ENCODE data around the gene RNF214. TPM values are rescaled to one million over a fixed set of nuclear protein-coding genes. Genes with fewer than 3 reads are reported as not detected.
A peak's percentile ranks its signal among the peaks of the same experiment; 100 is the strongest.
"Not testable (repeated sequence)": the region's sequence is repeated elsewhere in the genome, so short reads cannot be mapped to it uniquely, and the experiment has no call there.

RNF214 gene
- total and polyA plus RNA-seq, 4 donors = 10.9 to 32.7 (median 21.9) TPM

GRCh38 chr11:117201658-117202305, 30.7 kb upstream of the RNF214 start:
- WGBS, 2 donors = 1 to 6% methylated on average over 13 to 14 of the region's 14 CpGs
- no peaks in the 10 kb centered on the region for H3K9me3 ChIP-seq (ENCODE audit: control insufficient read depth, low read length)
- peak overlapping the region; percentile 38 to 98 for H3K4me3 ChIP-seq (ENCODE audit: low read length in 2 of 2)
- DNase-seq = peak in 1 of 2 donors; percentile 59
- H3K4me1 ChIP-seq (ENCODE audit: control insufficient read depth in 1 of 2, insufficient read depth in 2 of 2, low read length in 2 of 2) = no peaks in the 10 kb centered on the region
- no peaks in the 10 kb centered on the region for H3K27me3 ChIP-seq (ENCODE audit: control insufficient read depth in 1 of 2, insufficient read depth in 2 of 2, low read length in 1 of 2)
- intact Hi-C loops (cut with DNase I) = no loop called here
- H3K27ac ChIP-seq (ENCODE audit: low read depth in 1 of 2, low read length in 2 of 2) = peak overlapping the region; percentile 62 to 94
- ATAC-seq (ENCODE audit: low FRiP score) = no peak
- H3K36me3 ChIP-seq (ENCODE audit: control insufficient read depth in 1 of 2, insufficient read depth in 2 of 2, low read length in 1 of 2) = peaks cover 0 to 21% of the 10 kb centered on the region in 2 donors

DNA sequence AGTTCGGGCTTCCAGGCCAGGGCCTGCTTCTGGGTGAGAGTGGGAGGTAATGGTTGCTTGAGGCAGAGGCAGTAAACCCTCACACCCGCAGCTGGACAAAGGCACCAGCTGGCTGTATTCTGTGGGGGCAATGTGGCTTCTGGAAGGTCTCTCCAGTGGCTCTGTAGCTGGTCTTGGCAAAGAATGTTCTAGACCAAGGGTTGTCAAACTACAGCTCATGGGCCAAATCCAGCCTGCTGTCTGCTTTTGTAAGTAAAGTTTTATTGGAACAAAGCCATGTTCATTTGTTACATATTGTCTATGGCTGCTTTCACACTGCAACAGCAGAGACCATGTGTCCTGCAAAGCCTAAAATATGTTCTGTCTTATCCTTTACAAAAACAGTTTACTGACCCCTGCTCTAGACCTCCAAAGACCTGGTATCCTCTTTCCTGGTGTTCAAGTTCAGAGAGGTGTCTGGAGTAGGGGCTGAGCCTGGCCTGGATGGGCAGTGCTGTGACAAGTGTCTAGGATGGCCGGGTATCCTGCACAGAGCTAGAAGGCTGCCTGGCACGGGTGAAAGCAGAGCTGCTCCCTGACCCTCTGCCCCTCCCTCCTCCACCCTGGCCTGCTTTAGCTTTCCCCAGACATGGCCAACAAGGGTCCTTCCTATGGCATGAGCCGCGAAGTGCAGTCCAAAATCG, 29.9 kb upstream of the RNF214 start:
- Histone ChIP-seq H3K9me3 (ENCODE audit: control insufficient read depth, low read length) (no peaks in the 10 kb centered on the region), H3K36me3 (ENCODE audit: control insufficient read depth in 1 of 2, insufficient read depth in 2 of 2, low read length in 1 of 2) (peaks cover 0 to 21% of the 10 kb centered on the region in 2 donors), H3K27ac (ENCODE audit: low read depth in 1 of 2, low read length in 2 of 2) (peak overlapping the region; percentile 62 to 94), H3K27me3 (ENCODE audit: control insufficient read depth in 1 of 2, insufficient read depth in 2 of 2, low read length in 1 of 2) (no peaks in the 10 kb centered on the region), H3K4me1 (ENCODE audit: control insufficient read depth in 1 of 2, insufficient read depth in 2 of 2, low read length in 2 of 2) (no peaks in the 10 kb centered on the region), H3K4me3 (ENCODE audit: low read length in 2 of 2) (peak overlapping the region; percentile 38 to 98)
- DNase-seq (no peak), ATAC-seq (ENCODE audit: low FRiP score) (no peak)
- intact Hi-C loops (cut with DNase I) = no loop called here
- WGBS, 2 donors = 2 to 8% methylated on average over 7 of the region's 7 CpGs

DNA sequence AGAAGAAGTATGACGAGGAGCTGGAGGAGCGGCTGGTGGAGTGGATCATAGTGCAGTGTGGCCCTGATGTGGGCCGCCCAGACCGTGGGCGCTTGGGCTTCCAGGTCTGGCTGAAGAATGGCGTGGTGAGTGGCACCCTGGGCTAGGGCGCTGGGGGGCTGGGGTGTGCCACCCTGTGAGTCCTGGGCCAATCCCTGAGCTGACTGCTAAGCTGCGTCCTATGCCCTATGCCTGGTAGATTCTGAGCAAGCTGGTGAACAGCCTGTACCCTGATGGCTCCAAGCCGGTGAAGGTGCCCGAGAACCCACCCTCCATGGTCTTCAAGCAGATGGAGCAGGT, 29.4 kb upstream of the RNF214 start:
- Histone ChIP-seq H3K27ac (ENCODE audit: low read depth in 1 of 2, low read length in 2 of 2) (peak overlapping the region; percentile 20 to 62), H3K9me3 (ENCODE audit: control insufficient read depth, low read length) (no peaks in the 10 kb centered on the region), H3K27me3 (ENCODE audit: control insufficient read depth in 1 of 2, insufficient read depth in 2 of 2, low read length in 1 of 2) (no peaks in the 10 kb centered on the region), H3K36me3 (ENCODE audit: control insufficient read depth in 1 of 2, insufficient read depth in 2 of 2, low read length in 1 of 2) (peaks cover 0 to 21% of the 10 kb centered on the region in 2 donors), H3K4me3 (ENCODE audit: low read length in 2 of 2) (peak overlapping the region; percentile 38 to 98), H3K4me1 (ENCODE audit: control insufficient read depth in 1 of 2, insufficient read depth in 2 of 2, low read length in 2 of 2) (no peaks in the 10 kb centered on the region)
- ATAC-seq (ENCODE audit: low FRiP score) (no peak), DNase-seq (peak in 1 of 2 donors; percentile 50)
- WGBS, 2 donors = 11 to 16% methylated on average over 8 to 10 of the region's 10 CpGs
- intact Hi-C loops (cut with DNase I) = no loop called here

DNA sequence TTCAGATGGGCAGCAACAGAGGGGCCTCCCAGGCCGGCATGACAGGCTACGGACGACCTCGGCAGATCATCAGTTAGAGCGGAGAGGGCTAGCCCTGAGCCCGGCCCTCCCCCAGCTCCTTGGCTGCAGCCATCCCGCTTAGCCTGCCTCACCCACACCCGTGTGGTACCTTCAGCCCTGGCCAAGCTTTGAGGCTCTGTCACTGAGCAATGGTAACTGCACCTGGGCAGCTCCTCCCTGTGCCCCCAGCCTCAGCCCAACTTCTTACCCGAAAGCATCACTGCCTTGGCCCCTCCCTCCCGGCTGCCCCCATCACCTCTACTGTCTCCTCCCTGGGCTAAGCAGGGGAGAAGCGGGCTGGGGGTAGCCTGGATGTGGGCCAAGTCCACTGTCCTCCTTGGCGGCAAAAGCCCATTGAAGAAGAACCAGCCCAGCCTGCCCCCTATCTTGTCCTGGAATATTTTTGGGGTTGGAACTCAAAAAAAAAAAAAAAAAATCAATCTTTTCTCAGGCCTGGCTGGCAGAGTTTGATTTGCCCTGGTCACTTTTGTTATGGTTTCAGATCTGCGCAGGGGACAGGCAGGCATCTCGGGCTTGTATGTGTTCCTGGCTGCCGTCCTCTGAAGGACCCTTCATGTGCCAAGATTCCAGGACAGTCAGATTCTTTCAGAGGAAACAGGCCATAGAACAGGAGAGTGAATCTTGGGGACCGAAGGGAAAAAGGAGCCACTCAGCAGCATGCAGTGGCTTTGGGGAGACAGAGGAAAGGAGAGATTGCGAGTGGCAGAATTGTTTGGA, 28.0 kb upstream of the RNF214 start:
- intact Hi-C loops (cut with DNase I) = loop anchor here in 1 of 2 donors (5.0 kb wide), 1 partner anchor 72 kb away; no protein-coding TSS in a partner anchor

DNA sequence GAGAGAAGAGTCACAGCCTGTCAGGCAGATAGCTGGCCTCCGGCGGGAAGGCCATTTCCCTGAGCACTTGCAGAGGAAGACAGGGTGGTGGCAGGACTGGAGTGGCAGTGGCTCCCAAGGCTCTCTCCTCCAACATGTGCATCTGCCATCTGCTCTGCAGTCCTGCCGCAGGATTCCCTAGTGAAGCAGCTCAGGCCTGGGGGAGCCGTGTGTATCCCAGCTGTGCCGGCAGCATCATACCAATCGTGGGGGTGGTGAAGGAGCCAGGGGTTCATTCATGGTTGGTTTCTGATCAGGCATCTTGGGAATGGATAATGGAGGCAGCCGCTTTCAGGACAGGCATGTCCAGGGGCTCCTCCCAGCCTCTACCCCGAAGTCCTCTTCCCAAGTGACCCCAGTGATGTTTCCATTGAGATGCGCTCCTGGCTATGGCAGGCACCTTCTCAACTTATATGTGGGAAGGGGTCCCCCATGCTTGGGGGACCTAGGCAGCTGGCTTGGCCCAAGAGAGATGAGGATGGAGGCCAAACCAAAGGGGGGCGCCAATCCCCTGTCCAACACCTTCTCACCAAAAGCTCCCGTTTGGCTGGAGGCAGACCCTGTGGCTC, 27.2 kb upstream of the RNF214 start:
- H3K27ac ChIP-seq (ENCODE audit: low read depth in 1 of 2, low read length in 2 of 2) = peak overlapping the region; percentile 31 to 33
- DNase-seq (no peak), ATAC-seq (ENCODE audit: low FRiP score) (no peak)

More for the DNA sequence above, 28.0 kb upstream of the RNF214 start:
- no peaks in the 10 kb centered on the region for H3K9me3 ChIP-seq (ENCODE audit: control insufficient read depth, low read length)
- H3K27me3 ChIP-seq (ENCODE audit: control insufficient read depth in 1 of 2, insufficient read depth in 2 of 2, low read length in 1 of 2) = no peaks in the 10 kb centered on the region
- H3K27ac ChIP-seq (ENCODE audit: low read depth in 1 of 2, low read length in 2 of 2) = peak overlapping the region; percentile 31 to 62
- ATAC-seq (ENCODE audit: low FRiP score) (no peak), DNase-seq (peak in 1 of 2 donors; percentile 56)
- peaks cover 0 to 21% of the 10 kb centered on the region in 2 donors for H3K36me3 ChIP-seq (ENCODE audit: control insufficient read depth in 1 of 2, insufficient read depth in 2 of 2, low read length in 1 of 2)
- WGBS, 2 donors = 12 to 17% methylated on average over 16 to 17 of the region's 17 CpGs
- H3K4me3 ChIP-seq (ENCODE audit: low read length in 2 of 2) = peak overlapping the region; percentile 23 to 98
- no peaks in the 10 kb centered on the region for H3K4me1 ChIP-seq (ENCODE audit: control insufficient read depth in 1 of 2, insufficient read depth in 2 of 2, low read length in 2 of 2)

GRCh38 chr11:117206111-117206510, 26.4 kb upstream of the RNF214 start:
- H3K27me3 ChIP-seq (ENCODE audit: control insufficient read depth in 1 of 2, insufficient read depth in 2 of 2, low read length in 1 of 2); H3K4me1 ChIP-seq (ENCODE audit: control insufficient read depth in 1 of 2, insufficient read depth in 2 of 2, low read length in 2 of 2); H3K9me3 ChIP-seq (ENCODE audit: control insufficient read depth, low read length); H3K4me3 ChIP-seq (ENCODE audit: low read length in 2 of 2); DNase-seq: not testable (repeated sequence)
- peak overlapping the region in 1 of 2 donors; percentile 8 for H3K27ac ChIP-seq (ENCODE audit: low read depth in 1 of 2, low read length in 2 of 2)
- intact Hi-C loops (cut with DNase I) = loop anchor here in 1 of 2 donors (5.0 kb wide), 1 partner anchor 74 kb away; no protein-coding TSS in a partner anchor
- 31 to 43% methylated on average over 6 to 8 of the region's 8 CpGs for WGBS, 2 donors
- peaks cover 0 to 21% of the 10 kb centered on the region in 2 donors for H3K36me3 ChIP-seq (ENCODE audit: control insufficient read depth in 1 of 2, insufficient read depth in 2 of 2, low read length in 1 of 2)
- peak; percentile 8 for ATAC-seq (ENCODE audit: low FRiP score)

More for the DNA sequence above, 27.2 kb upstream of the RNF214 start:
- Histone ChIP-seq H3K4me3 (ENCODE audit: low read length in 2 of 2) (no peak overlapping the region), H3K36me3 (ENCODE audit: control insufficient read depth in 1 of 2, insufficient read depth in 2 of 2, low read length in 1 of 2) (peaks cover 0 to 21% of the 10 kb centered on the region in 2 donors), H3K4me1 (ENCODE audit: control insufficient read depth in 1 of 2, insufficient read depth in 2 of 2, low read length in 2 of 2) (no peaks in the 10 kb centered on the region), H3K9me3 (ENCODE audit: control insufficient read depth, low read length) (no peaks in the 10 kb centered on the region), H3K27me3 (ENCODE audit: control insufficient read depth in 1 of 2, insufficient read depth in 2 of 2, low read length in 1 of 2) (no peaks in the 10 kb centered on the region)
- intact Hi-C loops (cut with DNase I) = loop anchor here in 1 of 2 donors (5.0 kb wide), 1 partner anchor 73 kb away; no protein-coding TSS in a partner anchor
- WGBS, 2 donors = 54 to 64% methylated on average over 11 of the region's 11 CpGs

DNA sequence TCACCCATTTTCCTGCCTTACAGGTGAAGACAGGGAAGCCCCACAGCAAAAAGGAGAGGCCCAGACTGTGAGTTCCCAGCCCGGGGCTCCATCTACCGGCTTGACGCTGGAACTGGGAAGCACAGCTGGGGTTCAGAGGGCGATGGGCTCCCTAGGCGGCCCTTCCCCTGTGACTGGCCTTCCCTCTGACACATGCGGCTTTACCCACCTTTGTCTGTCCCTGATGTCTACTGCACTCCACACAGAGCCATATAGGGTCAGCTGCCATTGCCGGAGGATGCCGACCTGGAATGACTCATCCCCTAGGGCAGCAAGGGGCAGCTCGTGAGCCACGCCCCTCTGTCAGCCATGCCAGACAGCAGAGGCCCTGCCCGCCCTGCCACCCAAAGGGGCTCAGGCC, 25.6 kb upstream of the RNF214 start:
- not testable (repeated sequence) for H3K27me3 ChIP-seq (ENCODE audit: control insufficient read depth in 1 of 2, insufficient read depth in 2 of 2, low read length in 1 of 2); H3K27ac ChIP-seq (ENCODE audit: low read depth in 1 of 2, low read length in 2 of 2); H3K4me3 ChIP-seq (ENCODE audit: low read length in 2 of 2); H3K9me3 ChIP-seq (ENCODE audit: control insufficient read depth, low read length); DNase-seq; H3K4me1 ChIP-seq (ENCODE audit: control insufficient read depth in 1 of 2, insufficient read depth in 2 of 2, low read length in 2 of 2)
- intact Hi-C loops (cut with DNase I) = loop anchor here in 1 of 2 donors (5.0 kb wide), 1 partner anchor 75 kb away; no protein-coding TSS in a partner anchor
- ATAC-seq (ENCODE audit: low FRiP score) = peak; percentile 56
- peaks cover 0 to 18% of the 10 kb centered on the region in 2 donors for H3K36me3 ChIP-seq (ENCODE audit: control insufficient read depth in 1 of 2, insufficient read depth in 2 of 2, low read length in 1 of 2)
- WGBS, 2 donors = 69 to 72% methylated on average over 5 to 6 of the region's 11 CpGs

GRCh38 chr11:117207481-117207880, 25.0 kb upstream of the RNF214 start:
- not testable (repeated sequence) for H3K4me3 ChIP-seq (ENCODE audit: low read length in 2 of 2); H3K27ac ChIP-seq (ENCODE audit: low read depth in 1 of 2, low read length in 2 of 2); H3K27me3 ChIP-seq (ENCODE audit: control insufficient read depth in 1 of 2, insufficient read depth in 2 of 2, low read length in 1 of 2); ATAC-seq (ENCODE audit: low FRiP score); H3K9me3 ChIP-seq (ENCODE audit: control insufficient read depth, low read length); H3K4me1 ChIP-seq (ENCODE audit: control insufficient read depth in 1 of 2, insufficient read depth in 2 of 2, low read length in 2 of 2); DNase-seq
- intact Hi-C loops (cut with DNase I) = loop anchor here in 1 of 2 donors (5.0 kb wide), 1 partner anchor 75 kb away; no protein-coding TSS in a partner anchor
- WGBS, 2 donors = 76 to 87% methylated on average over 5 of the region's 5 CpGs
- peaks cover 0 to 13% of the 10 kb centered on the region in 2 donors for H3K36me3 ChIP-seq (ENCODE audit: control insufficient read depth in 1 of 2, insufficient read depth in 2 of 2, low read length in 1 of 2)
